ENCODE data around the gene TPSD1. TPM values are rescaled to one million over a fixed set of nuclear protein-coding genes. Genes with fewer than 3 reads are reported as not detected.
"Not testable (repeated sequence)": the region's sequence is repeated elsewhere in the genome, so short reads cannot be mapped to it uniquely, and the experiment has no call there.

Gene TPSD1
- total and polyA plus RNA-seq, 5 donors from 2014 or later: not detected

DNA sequence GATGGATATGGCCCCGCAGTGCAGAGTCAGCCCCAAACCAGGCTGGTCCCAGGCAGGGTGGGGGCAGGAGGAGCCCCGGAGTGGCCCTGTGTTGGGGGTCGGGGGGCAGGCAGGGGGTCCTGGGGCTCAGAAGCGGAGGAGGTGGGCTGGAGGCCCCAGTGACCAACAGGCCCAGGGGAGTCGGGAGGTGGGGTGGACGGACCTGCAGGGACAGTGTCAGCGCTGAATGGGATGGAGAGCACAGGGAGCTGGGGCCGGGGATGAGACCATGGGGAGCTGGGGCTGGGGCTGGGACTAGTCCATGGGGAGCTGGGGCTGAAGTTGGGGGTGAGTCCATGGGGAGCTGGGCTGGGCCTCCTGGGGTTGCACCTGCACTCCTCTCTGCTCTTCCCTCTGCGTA lies 16.3 kb upstream of the TPSD1 start:
- not testable (repeated sequence) for H3K27me3 ChIP-seq (ENCODE audit: control insufficient read depth, insufficient read depth, low read length); ATAC-seq (ENCODE audit: low read depth in 2 of 2); H3K27ac ChIP-seq (ENCODE audit: insufficient read depth, low read length, poor library complexity, severe bottlenecking); DNase-seq; H3K36me3 Mint-ChIP-seq; H3K9me3 ChIP-seq (ENCODE audit: control insufficient read depth in 2 of 2, low read length in 2 of 2); H3K4me3 Mint-ChIP-seq; H3K4me1 ChIP-seq (ENCODE audit: control insufficient read depth, insufficient read depth, low read length, poor library complexity, severe bottlenecking); H3K27me3 Mint-ChIP-seq; H3K36me3 ChIP-seq (ENCODE audit: control insufficient read depth, insufficient read depth, low read length); H3K9me3 Mint-ChIP-seq; H3K27ac Mint-ChIP-seq; H3K4me1 Mint-ChIP-seq; H3K4me3 ChIP-seq (ENCODE audit: low read depth, low read length)

DNA sequence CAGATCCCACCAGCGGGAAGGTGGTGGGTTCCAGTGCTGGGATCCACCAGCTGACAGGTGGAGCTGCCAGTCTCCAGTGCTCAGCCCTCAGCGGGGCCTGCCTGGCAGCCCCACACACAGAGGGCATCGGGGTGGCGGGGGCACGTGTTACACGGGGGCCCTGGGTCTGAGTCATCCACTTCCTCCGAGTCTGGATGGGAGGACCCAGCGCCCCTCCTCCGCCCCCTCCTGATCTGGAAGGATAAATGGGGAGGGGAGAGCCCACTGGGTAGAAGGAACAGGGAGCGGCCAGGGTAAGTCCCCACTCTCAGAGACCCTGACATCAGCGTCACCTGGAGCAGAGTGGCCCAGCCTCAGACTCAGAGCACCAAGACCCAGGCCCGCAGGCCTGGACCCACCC lies 15.4 kb upstream of the TPSD1 start, which contains the start of gene TPSAB1:
Gene TPSAB1 (plus strand): TSS at position 270 of the 400 bp plus-strand sequence. CDS start 234 bp downstream, outside the sequence.
- H3K4me3 Mint-ChIP-seq, H3K36me3 Mint-ChIP-seq: not testable (repeated sequence)

DNA sequence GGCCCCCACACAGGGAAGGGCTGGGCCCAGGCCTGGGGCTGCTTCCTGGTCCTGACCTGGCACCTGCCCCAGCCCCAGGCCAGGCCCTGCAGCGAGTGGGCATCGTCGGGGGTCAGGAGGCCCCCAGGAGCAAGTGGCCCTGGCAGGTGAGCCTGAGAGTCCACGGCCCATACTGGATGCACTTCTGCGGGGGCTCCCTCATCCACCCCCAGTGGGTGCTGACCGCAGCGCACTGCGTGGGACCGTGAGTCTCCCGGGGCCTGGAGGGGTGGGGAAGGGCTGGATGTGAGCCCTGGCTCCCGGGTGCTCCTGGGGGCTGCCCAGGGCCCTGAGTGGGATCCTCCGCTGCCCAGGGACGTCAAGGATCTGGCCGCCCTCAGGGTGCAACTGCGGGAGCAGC lies 14.8 kb upstream of the TPSD1 start:
- H3K27ac Mint-ChIP-seq; H3K4me1 Mint-ChIP-seq; H3K4me1 ChIP-seq (ENCODE audit: control insufficient read depth, insufficient read depth, low read length, poor library complexity, severe bottlenecking); H3K4me3 ChIP-seq (ENCODE audit: low read depth, low read length); H3K9me3 Mint-ChIP-seq; DNase-seq; H3K27me3 ChIP-seq (ENCODE audit: control insufficient read depth, insufficient read depth, low read length); H3K4me3 Mint-ChIP-seq; H3K27ac ChIP-seq (ENCODE audit: insufficient read depth, low read length, poor library complexity, severe bottlenecking); ATAC-seq (ENCODE audit: low read depth in 2 of 2); H3K36me3 ChIP-seq (ENCODE audit: control insufficient read depth, insufficient read depth, low read length); H3K36me3 Mint-ChIP-seq; H3K9me3 ChIP-seq (ENCODE audit: control insufficient read depth in 2 of 2, low read length in 2 of 2); H3K27me3 Mint-ChIP-seq: not testable (repeated sequence)

More for the DNA sequence above, 15.4 kb upstream of the TPSD1 start, which contains the start of gene TPSAB1:
- not testable (repeated sequence) for H3K4me1 ChIP-seq (ENCODE audit: control insufficient read depth, insufficient read depth, low read length, poor library complexity, severe bottlenecking); H3K36me3 ChIP-seq (ENCODE audit: control insufficient read depth, insufficient read depth, low read length); H3K9me3 Mint-ChIP-seq; H3K27me3 Mint-ChIP-seq; DNase-seq; ATAC-seq (ENCODE audit: low read depth in 2 of 2); H3K27ac ChIP-seq (ENCODE audit: insufficient read depth, low read length, poor library complexity, severe bottlenecking); H3K27ac Mint-ChIP-seq; H3K9me3 ChIP-seq (ENCODE audit: control insufficient read depth in 2 of 2, low read length in 2 of 2); H3K27me3 ChIP-seq (ENCODE audit: control insufficient read depth, insufficient read depth, low read length); H3K4me1 Mint-ChIP-seq; H3K4me3 ChIP-seq (ENCODE audit: low read depth, low read length)

DNA sequence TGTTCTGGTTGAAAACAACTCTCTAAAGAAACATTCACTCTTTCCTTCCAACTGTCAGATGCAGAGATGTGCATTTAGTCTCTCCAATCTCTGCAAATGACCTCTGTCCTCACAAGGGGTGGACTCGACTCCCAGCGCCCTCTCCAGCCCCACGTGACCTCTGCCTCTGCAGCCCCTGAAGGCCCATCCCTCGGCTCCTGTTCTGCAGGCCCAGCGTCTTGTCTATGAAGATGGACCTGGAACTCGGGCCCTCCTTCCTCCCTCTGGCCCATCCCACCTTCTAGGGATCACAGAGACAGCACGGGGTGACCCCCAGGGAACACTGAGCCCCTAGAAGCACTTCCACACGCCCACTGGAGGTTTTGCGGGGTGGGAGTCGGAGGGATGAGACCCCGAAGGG lies 12.5 kb upstream of the TPSD1 start:
- not testable (repeated sequence) for H3K9me3 ChIP-seq (ENCODE audit: control insufficient read depth in 2 of 2, low read length in 2 of 2); H3K27me3 Mint-ChIP-seq; ATAC-seq (ENCODE audit: low read depth in 2 of 2); H3K36me3 ChIP-seq (ENCODE audit: control insufficient read depth, insufficient read depth, low read length); H3K4me3 Mint-ChIP-seq; H3K27ac ChIP-seq (ENCODE audit: insufficient read depth, low read length, poor library complexity, severe bottlenecking); H3K27ac Mint-ChIP-seq; H3K4me3 ChIP-seq (ENCODE audit: low read depth, low read length); H3K4me1 ChIP-seq (ENCODE audit: control insufficient read depth, insufficient read depth, low read length, poor library complexity, severe bottlenecking); H3K4me1 Mint-ChIP-seq; H3K36me3 Mint-ChIP-seq; H3K27me3 ChIP-seq (ENCODE audit: control insufficient read depth, insufficient read depth, low read length); DNase-seq; H3K9me3 Mint-ChIP-seq

DNA sequence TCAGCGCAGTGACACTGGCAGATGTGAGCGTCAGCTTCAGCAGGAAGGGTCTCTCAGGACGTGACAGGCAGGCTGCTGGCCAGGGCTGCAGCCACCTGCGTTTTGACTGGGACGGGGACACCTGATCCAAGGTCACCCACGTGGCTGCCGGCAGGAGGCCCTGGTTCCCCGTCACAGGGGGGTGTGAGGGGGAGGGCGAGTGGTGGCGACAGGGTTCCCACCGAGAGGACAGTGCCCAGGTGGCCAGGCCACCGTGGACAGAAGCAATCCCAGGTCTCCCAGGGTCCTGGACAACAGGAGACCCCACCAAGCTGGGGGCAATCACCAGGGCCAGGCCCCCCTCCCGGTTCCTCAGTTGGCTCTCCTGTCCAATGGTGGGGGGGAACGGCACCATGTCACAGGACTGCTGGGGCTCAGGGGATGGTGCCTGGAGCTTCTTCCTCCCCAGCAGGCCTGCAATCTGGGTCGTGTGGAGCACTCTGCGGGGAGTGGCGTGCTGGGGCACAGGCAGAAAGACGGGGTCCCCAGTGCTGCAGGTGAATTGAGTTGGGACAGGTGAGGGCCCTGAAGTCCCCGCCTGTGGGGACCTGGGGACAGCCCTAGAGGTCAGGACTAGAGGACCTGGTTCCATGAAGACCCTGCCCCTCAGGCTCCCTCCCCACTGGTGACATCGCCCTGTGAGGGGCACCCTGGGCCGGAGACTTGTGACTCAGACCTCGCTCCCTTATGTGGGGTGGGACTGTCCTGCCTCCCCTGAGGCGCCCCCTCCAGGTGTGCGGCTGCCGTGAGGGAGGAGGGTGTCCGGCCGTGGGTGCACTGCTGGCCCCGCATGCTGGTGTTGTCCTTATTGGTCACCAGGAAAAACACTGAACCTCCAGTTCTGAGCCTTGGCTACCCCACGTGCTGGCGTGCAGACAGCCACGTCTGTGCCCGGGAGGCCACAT lies 11.7 kb upstream of the TPSD1 start:
- H3K4me1 Mint-ChIP-seq; H3K4me1 ChIP-seq (ENCODE audit: control insufficient read depth, insufficient read depth, low read length, poor library complexity, severe bottlenecking); H3K36me3 ChIP-seq (ENCODE audit: control insufficient read depth, insufficient read depth, low read length); H3K27ac Mint-ChIP-seq; H3K36me3 Mint-ChIP-seq; H3K27ac ChIP-seq (ENCODE audit: insufficient read depth, low read length, poor library complexity, severe bottlenecking); H3K27me3 Mint-ChIP-seq; H3K27me3 ChIP-seq (ENCODE audit: control insufficient read depth, insufficient read depth, low read length); H3K4me3 ChIP-seq (ENCODE audit: low read depth, low read length); H3K9me3 ChIP-seq (ENCODE audit: control insufficient read depth in 2 of 2, low read length in 2 of 2); H3K9me3 Mint-ChIP-seq; DNase-seq; H3K4me3 Mint-ChIP-seq: not testable (repeated sequence)
- peak in 1 of 2 donors; percentile 7 for ATAC-seq (ENCODE audit: low read depth in 2 of 2)

DNA sequence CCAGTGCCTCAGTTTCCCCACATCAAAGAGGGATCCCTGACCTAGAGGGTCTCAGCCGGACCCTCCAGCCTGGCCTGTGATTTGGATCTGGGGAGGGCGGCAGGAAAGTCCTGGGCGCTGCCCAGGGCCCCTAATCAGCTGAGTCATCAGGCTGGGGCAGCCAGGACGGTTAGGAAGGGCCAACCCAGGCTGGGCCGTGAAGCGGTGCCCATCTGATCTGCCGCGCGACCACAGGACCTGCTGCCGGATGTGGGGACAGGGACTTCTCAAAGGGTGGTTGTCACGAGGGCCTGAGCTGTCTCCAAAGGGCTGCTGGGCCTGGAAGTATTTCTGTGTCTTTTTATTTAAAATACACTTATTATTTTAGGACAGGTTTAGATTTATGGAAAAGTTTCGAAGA lies 11.0 kb upstream of the TPSD1 start:
- no peaks in the 10 kb centered on the region for H3K36me3 ChIP-seq (ENCODE audit: control insufficient read depth, insufficient read depth, low read length)
- ATAC-seq (ENCODE audit: low read depth in 2 of 2) (peak in 1 of 2 donors; percentile 29), DNase-seq (peak in 1 of 3 donors; percentile 57)
- H3K36me3 Mint-ChIP-seq: no peaks in the 10 kb centered on the region
- no peaks in the 10 kb centered on the region for H3K9me3 ChIP-seq (ENCODE audit: control insufficient read depth in 2 of 2, low read length in 2 of 2)
- no peak overlapping the region for H3K27ac Mint-ChIP-seq
- H3K4me1 Mint-ChIP-seq: peaks cover 0 to 2% (median 0%) of the 10 kb centered on the region in 4 donors
- H3K4me3 ChIP-seq (ENCODE audit: low read depth, low read length): no peak overlapping the region
- H3K9me3 Mint-ChIP-seq: no peaks in the 10 kb centered on the region
- no peaks in the 10 kb centered on the region for H3K27me3 ChIP-seq (ENCODE audit: control insufficient read depth, insufficient read depth, low read length)
- no peak overlapping the region for H3K4me3 Mint-ChIP-seq
- no peaks in the 10 kb centered on the region for H3K4me1 ChIP-seq (ENCODE audit: control insufficient read depth, insufficient read depth, low read length, poor library complexity, severe bottlenecking)
- H3K27ac ChIP-seq (ENCODE audit: insufficient read depth, low read length, poor library complexity, severe bottlenecking): no peak overlapping the region
- no peaks in the 10 kb centered on the region for H3K27me3 Mint-ChIP-seq

DNA sequence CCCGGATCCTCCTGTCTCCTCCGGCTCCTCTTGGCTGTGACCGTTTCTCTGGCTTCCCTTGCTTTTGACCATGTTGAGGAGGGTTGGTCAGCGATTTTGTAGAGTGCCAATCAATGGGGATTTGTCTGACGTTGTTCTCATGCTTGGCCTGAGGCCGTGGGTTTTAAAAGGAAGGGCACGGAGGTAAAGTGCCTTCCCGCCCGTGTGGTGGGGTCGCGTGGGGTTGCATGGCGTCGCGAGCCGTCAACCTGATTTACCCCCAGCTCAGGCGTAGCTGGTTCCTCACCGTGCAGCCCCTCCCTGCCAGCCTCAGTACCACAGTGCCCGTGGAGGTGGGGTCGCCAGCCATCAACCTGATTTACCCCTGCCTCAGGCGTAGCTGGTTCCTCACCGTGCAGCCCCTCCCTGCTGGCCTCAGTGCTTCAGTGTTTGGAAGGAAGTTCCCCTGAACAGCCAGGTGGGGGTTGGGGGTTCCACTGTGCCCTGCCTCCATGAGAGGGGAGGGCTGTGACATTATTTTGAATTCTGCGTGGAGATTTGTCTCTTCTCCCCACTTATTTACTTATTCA lies 10.3 kb upstream of the TPSD1 start:
- Mint-ChIP-seq H3K4me1 (peaks cover 0 to 2% (median 0%) of the 10 kb centered on the region in 4 donors), H3K4me3 (no peak overlapping the region), H3K27me3 (no peaks in the 10 kb centered on the region), H3K36me3 (no peaks in the 10 kb centered on the region), H3K27ac (no peak overlapping the region), H3K9me3 (no peaks in the 10 kb centered on the region)
- Histone ChIP-seq H3K4me3 (ENCODE audit: low read depth, low read length) (no peak overlapping the region), H3K27me3 (ENCODE audit: control insufficient read depth, insufficient read depth, low read length) (no peaks in the 10 kb centered on the region), H3K36me3 (ENCODE audit: control insufficient read depth, insufficient read depth, low read length) (no peaks in the 10 kb centered on the region), H3K9me3 (ENCODE audit: control insufficient read depth in 2 of 2, low read length in 2 of 2) (no peaks in the 10 kb centered on the region), H3K4me1 (ENCODE audit: control insufficient read depth, insufficient read depth, low read length, poor library complexity, severe bottlenecking) (no peaks in the 10 kb centered on the region), H3K27ac (ENCODE audit: insufficient read depth, low read length, poor library complexity, severe bottlenecking) (no peak overlapping the region)
- DNase-seq: no peak
- no peak for ATAC-seq (ENCODE audit: low read depth in 2 of 2)
